GM18951 (cell line): ENCODE data around the gene RELL2.

Experiments used
- POLR2A ChIP-seq: IDR thresholded peaks from 4 replicates; pipeline ENCODE4 v1.6.1; 2011; ENCODE audit warnings: mild to moderate bottlenecking; ENCODE audit not compliant: insufficient read length, insufficient read depth; ENCODE audit errors: extremely low read depth
- in situ Hi-C: fragments of 300-500 bp; cut with MboI; formaldehyde crosslinking; loops from one replicate; pipeline ENCODE4 v1.12.0; 2022; ENCODE audit warnings: low sequenced_read_pairs, mixed read lengths, inconsistent platforms; ENCODE audit not compliant: unreplicated experiment

The RELL2 gene

DNA sequence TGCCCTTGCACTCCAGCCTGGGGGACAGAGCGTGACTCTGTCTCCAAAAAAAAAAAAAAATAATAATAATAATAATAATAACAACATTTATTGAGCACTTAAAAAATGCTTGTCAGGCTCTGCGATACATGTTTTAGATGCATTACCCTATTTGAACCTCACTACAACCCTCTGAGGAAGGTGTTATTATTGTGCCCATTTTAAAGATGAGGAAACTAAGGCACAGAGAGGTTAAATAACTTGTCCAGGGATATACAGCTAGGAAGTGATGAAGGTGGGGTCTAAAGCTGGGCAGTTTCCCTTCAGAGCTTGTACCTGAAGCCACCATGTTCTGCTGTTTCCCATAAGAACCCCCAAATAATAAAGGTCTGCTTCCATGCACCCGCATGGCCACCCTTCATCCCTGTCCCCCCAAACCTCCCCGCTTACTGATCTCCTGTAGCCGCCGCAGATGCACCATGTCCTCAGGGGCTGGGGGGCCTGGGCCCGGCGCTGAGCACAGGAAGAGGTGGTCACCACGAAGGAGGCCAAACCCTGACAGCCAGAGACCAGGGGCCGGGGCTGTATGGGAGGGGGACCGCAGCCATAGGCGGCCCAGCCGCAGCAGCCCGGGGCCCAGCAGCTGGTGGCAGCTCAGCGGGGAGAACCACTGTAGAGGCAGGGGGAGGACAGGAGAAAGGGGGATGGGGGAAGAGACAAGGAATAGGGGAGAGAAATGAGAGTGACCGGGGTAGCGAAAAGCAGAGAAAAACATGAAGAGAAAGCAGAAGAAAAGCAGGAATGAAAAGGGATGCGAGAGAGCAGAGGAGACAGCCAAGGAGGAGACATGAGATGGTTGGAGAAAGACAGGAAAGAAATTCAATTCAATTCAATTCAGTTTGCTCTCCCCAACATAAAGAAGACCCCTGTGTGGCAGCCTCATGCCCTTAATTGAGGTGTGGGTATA, 29.5 kb downstream of the RELL2 start:
- TF ChIP-seq POLR2A = no peak
- in situ Hi-C loops = no loop called here

DNA sequence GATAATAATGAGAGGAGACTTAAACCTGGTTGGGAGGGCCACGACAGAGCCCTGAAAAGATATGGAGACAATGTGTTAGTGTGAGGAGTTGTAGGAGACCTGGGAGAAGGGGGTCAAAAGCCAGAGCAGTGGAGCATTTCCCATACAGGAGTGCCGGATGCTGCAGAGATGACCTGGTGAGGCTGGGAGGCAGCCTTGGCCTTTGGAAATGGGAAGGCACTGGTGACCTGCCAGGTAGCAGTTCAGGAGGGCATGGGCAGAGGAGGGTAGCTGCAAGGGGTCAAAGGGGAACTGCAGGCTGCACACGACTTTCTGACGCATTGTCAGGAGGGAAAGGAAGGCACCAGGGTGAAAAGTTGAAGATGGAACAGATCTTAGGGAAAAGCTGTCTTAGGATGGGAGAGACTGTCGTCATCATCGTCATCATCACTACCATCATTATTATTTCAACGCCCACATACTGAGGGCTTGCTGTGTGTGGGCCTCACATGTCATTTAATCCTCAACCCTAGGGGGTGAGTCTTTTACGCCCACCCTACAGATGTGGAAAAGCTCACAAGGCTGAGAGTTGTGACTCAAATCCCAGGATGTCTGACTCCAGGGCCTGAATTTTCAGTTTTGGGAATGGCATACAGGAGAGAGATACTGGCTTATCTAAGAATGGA, 31.9 kb downstream of the RELL2 start:
- in situ Hi-C loops = no loop called here
- TF ChIP-seq POLR2A = no peak

DNA sequence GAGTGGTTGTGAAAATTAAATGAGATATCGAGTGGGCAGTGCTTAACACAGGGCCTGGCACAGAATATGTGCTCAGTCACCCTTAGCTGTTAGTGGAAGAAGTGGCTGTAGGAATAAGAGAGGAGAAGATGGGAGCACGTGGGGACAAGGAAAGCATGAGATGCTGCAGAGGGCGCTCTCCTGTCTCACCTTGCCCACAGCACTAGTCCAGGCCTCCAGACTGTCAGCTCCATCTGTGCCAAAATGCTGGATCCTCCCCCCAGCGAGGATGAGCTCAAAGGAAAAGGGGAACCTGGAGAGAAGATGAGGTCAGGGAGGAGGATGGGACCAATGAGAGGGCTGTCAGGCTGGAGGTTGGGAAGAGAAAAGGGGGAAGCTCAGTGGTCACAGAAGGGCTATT, 32.7 kb downstream of the RELL2 start:
- in situ Hi-C loops = no loop called here
- TF ChIP-seq POLR2A = no peak

DNA sequence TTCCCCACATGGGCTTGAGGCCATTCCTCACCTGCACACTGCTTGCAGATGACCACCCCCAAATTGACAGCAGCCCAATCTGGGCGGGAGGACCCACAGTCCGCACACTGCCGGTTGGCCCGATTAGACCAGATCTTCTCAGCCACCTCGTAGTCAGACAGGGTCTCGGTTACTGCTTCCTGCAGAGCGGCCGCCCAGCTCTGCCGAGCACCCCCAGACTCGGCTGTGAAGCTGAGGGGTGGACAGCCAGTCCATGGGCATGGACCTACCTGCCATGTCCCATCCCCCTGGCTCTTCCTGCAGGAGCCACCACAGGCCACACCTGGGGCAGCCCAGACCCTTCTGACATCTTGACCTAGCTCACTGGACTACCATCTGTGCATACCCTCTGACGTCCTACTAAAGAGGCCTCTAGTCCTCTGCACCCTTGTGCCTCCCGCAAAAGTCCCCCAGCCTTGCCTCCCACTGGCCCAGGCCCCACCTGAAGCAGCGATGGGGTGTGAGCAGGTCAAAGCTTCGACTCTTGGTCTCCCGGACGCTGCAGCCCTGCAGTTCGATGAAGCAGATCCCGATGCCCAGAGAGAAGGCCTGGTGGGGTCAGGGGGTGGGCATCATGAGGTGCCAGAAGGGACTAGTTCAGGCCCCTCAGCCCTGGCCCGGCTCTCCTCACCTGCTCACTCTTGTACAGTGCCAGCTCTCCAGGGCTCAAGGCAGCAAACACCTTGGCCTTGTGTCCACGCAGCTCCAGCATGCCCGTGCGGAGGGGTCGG, 35.5 kb downstream of the RELL2 start:
- TF ChIP-seq POLR2A = no peak
- in situ Hi-C loops = no loop called here

DNA sequence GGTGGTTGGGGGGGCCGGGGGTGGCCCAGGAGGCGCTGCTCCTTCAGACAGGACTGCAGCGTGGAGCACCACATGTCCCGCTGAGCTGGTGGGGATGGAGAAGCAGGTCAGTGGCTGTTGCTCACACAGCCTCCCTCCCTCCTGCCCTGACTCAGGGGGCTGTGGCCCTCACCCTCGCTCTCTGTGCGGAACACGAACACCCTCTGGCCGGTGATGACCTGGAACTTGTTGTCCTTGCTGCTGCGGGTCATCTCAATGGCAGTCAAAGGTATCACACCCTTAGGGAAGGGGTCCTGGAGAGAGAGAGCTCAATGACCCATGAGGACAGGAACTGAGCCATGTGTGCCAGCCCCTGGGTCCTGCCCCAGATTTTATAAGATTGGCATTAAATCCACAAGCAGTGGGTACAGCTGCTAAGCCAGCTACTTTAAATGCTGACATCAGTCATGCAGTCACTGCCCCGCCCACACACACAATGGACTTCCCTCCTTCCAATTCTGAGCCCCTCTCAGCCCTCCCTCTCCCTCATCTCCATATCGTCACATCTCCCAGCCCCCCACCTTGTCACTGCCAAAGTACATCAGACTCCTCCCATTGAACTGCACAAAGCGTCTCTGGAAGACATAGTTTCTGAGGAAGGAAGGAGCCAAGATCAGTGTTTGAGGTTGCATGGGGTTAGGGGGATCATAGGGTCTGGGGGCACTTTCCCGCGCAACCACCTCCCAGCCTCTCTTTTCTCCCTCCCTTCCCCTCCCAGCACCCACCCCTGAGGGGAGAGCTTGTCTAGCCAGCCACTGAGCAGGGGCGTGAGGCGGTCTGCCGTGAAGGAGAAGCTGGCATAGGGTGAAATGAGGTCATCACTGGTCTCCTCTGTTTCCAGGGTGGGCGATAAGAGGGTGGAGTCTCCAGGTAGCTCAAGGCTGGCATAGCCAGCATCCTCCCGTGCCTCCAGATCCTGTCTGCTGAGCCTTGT, 36.3 kb downstream of the RELL2 start:
- no peak for TF ChIP-seq POLR2A
- in situ Hi-C loops = no loop called here

DNA sequence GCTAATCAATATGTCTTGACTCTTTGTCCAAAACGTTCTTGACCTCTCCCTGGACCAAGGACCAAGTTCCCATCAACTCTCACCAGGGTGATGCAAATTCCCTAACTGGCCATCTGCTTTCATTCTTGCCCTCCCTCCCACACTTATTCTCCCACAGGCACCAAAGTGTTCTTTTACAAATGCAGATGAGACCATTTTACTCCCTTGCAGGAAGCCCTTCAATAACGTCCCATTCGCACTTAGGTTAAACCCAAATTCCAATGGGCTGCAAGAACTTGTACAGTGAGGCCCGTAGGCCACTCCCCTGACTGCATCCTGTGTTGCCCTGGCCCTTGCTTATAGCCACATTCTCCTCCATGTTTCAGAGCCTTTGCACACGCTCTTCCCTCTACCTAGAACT, 38.0 kb downstream of the RELL2 start:
- TF ChIP-seq POLR2A = no peak
- in situ Hi-C loops = loop anchor here (25.0 kb wide), 1 partner anchor 463 kb away; no protein-coding TSS in a partner anchor

DNA sequence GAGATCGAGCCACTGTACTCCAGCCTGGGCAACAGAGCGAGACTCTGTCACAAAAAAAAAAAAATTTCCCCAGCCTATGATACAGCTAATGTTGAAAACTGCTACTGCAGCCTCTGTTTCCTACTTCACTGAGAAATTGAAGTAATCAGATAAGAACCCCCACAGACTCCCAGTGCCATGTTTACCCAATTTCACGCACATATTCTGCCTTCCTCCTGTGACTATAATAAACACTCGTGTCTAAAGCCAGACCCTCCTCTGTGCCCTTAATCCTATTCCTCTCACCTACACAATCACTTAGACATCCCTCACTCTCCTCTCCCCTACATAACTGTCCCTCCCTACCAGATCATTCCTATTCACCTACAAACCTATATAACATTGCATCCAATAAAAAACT, 38.9 kb downstream of the RELL2 start:
- in situ Hi-C loops = loop anchor here (25.0 kb wide), 1 partner anchor 462 kb away; no protein-coding TSS in a partner anchor

DNA sequence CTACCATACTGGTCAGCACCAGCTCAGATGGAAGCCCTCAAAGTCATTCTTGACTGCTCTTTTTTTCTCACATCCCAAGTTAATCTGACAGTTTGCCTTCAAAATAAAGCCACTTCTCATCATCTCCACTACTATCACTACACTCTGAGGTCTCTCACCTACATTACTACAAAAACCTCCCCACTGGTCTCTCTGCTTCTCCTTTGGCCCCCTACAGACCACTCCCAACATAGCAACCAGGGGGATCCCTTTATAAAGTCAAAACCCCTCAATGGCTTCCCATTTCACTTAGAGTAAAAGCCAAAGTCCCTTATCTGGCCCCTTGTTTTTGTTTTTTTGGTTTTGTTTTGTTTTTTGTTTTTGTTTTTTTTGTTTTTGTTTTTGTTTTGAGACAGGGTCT, 40.6 kb downstream of the RELL2 start:
- no peak for TF ChIP-seq POLR2A
- in situ Hi-C loops = loop anchor here (25.0 kb wide), 1 partner anchor 460 kb away; no protein-coding TSS in a partner anchor

More for the DNA sequence above, 38.9 kb downstream of the RELL2 start:
- TF ChIP-seq POLR2A = no peak

DNA sequence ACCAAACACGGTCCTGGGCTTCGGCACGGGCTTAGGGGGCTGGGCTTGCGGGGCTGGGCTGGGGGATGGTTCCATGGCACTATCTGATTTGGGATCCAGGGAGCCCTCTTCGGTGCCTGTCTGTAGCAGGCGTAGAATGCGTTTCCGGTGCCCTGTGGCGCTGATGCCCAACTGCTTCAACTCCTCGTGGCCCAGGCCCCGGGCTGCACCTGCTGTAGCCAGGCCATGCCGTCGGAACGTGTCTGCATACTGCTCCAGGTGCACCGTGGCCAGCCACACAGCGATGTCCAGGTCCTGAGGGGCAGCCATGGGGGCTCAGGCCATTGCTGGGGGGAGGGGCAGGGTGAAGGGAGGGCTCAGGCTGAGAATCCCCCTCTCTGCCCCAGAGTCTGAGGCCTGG, 43.4 kb downstream of the RELL2 start:
- no peak for TF ChIP-seq POLR2A
- in situ Hi-C loops = loop anchor here (25.0 kb wide), 1 partner anchor 457 kb away; no protein-coding TSS in a partner anchor

DNA sequence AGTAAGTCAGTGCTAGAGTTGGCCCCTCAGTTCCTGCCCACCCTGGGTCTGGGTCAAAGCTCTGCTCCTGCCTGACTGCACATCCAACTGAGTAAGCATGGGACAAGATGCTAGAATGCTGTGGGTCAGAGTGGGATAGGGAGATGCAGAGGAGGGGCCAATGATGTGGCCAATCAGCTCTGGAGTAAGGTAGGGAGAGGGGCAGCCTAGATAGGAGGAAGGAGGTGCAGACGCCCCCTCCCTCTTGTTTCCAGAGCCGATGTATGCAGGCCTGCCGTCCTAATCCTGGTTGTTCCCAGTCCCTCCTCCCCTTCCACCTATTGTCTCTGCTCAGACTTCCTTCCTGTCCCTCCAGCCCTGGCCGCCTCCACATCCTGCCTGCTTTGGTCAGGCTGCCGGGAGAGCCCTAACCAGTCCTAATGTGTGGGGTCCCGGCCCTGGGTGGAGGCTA, 44.0 kb downstream of the RELL2 start:
- TF ChIP-seq POLR2A = no peak
- in situ Hi-C loops = loop anchor here (25.0 kb wide), 1 partner anchor 457 kb away; no protein-coding TSS in a partner anchor

DNA sequence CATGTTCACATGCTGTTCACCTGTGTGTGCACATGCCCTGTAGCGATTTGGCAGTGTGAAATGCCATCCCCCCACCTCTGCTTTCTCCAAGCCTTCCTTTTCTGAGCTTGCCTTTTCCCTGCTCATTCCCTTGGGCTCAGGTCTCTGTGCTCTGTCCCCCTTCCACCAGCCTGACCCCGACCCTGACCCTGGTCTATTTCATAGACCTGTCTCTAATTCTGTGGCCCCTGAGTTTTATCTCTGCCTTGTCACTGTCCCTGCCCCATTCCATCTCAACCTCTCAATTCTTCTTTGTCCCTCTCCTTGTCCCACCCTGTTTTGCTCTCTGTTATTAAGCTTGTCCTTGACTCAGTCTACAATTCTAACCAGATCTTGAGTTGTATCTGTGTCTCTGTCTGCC, 44.5 kb downstream of the RELL2 start:
- TF ChIP-seq POLR2A = no peak
- in situ Hi-C loops = loop anchor here (25.0 kb wide), 1 partner anchor 456 kb away; no protein-coding TSS in a partner anchor
